Daoy (cell line): ENCODE results near the gene AGAP1. TPM values are rescaled to one million over a fixed set of nuclear protein-coding genes. Genes with fewer than 3 reads are reported as not detected.

Source experiments
- DNase-seq: peaks from one replicate; pipeline ENCODE4 v3.0.0-alpha.2; 2015; ENCODE audit warnings: low read depth
- total RNA-seq: library from RNA; depleted of rRNA; stranded (reverse); fragments of >200 nt; shearing (Covaris generic); gene quantifications from 2 replicates; pipeline ENCODE4 v1.2.3, GENCODE V29; 2014

AGAP1 gene
- total RNA-seq, 1 experiment from 2014 or later = 9.3 TPM

- DNase-seq = no peak
These were observed 317.0 kb downstream of the AGAP1 start for GRCh38 chr2:235810846-235811245.

- DNase-seq = no peak
These were observed 317.8 kb downstream of the AGAP1 start for GRCh38 chr2:235811446-235812184.

GRCh38 chr2:235812185-235812665 is 318.4 kb downstream of the AGAP1 start:
- no peak for DNase-seq

GRCh38 chr2:235813398-235813797 is 319.6 kb downstream of the AGAP1 start:
- no peak for DNase-seq

- DNase-seq = no peak
These were observed 326.7 kb downstream of the AGAP1 start for GRCh38 chr2:235820571-235820970.

DNA sequence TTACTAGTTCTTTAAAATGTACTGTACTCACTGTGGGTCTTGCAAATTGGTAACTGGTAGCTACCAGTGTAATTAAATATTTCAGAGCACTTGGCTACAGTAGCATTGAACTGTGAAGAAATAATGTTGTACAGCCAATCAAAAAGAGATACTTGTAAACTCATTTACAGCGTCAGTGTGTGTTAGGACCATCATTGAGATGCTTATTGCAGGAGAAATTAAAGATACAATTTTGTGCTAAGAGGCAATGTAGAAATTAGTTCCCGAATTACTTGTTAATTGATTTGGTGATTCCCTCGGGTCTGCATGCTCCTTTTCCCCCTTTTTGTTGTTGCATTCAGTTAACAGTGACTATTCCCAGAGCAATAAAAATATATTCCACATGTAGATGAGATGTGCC is 330.5 kb downstream of the AGAP1 start:
- no peak for DNase-seq

DNA sequence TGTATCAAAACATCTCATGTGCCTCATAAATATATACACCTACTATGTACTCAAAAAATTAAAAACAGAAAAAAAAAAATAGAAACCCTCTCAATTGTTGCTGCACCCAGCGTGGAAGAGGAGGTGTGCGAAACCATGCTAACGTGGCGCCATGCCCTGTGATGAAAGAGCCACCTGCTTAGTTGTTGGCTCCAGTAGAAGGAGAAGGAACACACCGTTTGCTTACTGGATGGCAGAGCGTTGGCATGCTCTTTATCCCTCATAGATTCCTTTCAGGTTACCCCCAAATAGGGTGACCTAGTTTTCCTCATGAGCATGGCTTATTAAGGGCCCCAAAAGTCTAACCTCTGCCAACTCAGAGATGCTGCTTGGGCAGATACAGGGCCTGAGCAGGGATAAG is 332.1 kb downstream of the AGAP1 start:
- no peak for DNase-seq

GRCh38 chr2:235826826-235827225 is 333.0 kb downstream of the AGAP1 start:
- DNase-seq = no peak

DNA sequence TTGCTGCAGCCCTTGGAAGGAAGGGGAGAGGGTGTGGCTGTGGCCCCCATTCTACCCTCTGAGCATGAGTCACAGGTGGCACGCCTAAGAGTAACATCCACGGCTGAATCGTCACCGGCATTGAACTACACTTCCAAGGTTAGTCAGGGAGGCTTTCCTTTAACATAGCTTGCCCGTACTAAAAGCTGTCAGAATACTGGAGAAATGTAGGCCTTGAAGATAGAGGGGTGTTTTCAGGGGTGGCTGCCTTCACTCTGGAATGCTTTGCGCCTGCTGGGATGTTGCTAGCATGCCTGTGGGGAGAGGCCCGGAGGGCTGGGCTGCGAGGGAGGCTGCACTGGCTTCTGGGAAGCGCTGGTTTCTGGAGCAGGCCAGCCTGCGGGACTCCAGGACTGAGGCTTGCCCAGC is 333.7 kb downstream of the AGAP1 start:
- DNase-seq = peak; percentile 83

DNA sequence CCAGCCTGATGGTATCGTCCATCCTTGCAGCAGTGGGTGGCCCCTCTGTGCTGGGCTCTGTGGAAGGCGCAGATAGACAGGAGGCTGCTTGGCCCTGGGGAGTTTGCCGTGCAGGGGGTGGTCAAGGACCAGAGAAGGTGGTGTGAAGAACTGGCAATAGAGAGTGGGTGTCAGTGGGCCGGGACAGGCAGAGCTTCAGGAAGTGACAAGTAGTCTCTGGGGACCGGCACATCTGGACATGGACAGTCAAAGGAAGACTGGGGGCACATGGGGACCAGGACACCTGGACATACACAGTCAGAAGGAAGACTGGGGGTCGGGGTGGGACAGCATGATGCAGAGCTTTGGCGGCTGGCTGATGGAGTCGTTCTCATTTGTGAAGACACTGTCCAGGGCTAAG is 335.9 kb downstream of the AGAP1 start:
- no peak for DNase-seq

GRCh38 chr2:235831755-235832154 is 337.9 kb downstream of the AGAP1 start:
- DNase-seq = no peak

DNA sequence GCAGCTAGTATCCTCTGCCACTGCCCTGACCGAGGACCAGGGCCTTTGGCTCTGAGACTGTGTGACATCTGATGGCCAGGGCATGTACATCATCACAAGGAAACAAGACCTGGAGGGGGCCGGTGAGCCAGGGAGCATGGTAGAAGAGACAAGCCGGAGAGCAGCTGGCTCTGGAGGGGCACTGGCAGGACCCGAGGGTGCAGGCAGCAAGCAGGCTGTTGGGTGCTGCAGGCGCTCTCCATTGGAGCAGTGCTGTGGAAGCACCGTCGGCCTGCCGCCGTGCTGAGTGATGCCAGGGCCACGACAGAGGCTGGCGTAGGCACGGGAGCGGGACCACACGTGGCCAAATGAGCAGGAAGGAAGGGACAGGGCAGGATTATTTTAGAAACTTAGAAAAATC is 339.1 kb downstream of the AGAP1 start:
- no peak for DNase-seq

DNA sequence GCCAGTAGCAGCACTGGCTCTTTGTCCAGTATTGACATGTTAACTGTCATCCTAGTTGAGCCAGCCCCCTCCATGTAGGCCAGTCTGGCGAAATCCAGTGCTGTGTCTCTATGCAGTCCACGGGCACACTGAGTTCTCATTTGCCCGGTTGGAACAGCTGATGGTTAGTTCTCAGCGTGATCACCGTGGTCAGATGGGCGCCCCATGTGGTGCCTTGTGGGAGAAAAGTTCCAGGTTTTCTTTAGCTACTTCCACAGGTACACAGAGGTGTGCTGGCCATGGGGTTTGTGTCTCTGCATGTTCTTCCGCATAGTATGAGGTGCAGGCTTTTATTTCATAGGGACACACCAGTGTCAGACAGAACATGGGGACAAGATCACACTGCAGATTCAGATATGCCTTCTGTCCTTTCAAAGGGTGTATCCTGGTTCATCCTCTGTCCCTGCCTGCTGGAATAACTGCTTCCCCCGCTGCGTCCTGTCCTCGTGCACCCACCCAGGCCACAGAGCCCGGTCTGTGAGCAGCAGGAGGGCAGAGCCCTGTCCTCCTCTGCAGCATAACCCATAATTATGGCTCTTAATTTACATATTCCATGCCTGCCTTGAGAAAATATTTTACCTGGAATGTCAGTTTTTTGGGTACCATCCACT is 340.3 kb downstream of the AGAP1 start:
- DNase-seq = no peak

GRCh38 chr2:235834781-235835180 is 340.9 kb downstream of the AGAP1 start:
- DNase-seq = no peak

DNA sequence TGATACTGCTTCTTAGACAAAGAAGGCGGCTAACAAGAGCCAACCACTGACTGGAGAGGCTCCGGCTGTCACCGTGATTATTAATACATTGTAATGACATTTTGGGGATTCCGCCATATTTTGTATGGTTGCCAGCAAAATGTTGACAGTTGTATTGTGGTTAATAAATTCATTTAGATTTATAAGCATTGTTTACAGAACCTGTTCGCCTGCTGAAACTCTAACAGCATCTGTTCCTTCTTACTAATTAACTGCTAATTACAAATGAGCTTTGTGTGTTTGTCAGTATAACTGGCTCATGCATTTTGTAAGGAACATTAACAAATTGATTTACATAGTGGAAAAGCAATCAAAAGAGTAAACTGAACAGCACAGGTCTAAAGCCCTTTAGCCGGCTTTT is 342.0 kb downstream of the AGAP1 start:
- DNase-seq = no peak

DNA sequence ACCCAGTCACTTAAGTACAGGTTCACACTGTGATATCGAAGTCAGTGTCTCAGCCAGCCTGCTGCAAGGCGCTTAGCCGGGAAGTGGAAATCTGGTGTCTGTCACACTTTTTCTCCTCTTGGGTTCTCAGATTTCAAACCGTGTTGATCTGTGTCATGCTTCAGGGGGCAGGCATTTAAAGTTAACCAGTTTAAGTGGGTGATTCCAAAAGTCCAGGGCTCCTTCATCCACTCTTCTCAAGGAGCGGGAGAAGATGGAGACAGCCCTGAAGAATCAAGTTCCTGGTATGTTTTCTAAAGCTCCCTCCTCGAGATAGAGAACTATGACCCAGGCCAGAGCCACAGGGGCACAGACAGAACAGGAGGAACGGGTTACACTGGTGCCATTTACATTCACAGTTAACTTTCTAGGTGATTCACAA is 342.7 kb downstream of the AGAP1 start:
- DNase-seq = no peak

DNA sequence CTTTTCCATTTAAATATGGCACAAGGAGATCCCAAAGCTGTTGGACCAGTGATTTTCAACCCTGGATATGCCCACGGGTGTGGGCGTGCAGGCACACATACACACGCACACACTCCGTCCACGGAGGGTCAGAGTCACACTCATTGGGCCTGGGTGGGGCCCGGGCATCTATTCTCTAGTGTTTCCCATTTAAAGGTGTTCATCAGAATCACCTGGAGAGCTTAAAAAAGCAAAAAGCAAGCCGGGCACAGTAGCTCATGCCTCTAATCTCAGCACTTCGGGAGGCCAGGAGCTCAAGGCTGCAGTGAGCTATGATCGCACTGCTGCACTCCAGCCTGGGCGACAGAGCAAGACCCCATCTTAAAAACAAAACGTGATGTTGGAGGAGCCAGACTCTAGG is 345.4 kb downstream of the AGAP1 start:
- DNase-seq = no peak

DNA sequence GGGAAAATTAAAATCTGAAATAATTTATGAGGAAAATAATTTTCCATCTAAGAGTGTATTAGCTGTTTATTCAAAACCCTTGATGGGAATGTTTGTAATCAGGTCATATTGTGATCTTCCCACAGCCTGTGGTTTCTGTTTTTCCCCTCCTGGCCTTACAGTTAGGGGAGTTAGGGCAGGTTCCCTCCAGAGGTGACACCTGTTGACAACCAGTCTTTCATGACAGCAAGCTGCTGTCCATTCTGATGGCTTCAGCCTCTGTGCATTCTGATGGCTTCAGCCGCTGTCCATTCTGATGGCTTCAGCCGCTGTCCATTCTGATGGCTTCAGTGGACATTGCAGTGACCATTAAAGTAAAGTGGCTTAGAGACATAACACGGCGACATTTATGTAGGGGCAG is 346.1 kb downstream of the AGAP1 start:
- DNase-seq = no peak

GRCh38 chr2:235841863-235842262 is 348.0 kb downstream of the AGAP1 start:
- DNase-seq = no peak

DNA sequence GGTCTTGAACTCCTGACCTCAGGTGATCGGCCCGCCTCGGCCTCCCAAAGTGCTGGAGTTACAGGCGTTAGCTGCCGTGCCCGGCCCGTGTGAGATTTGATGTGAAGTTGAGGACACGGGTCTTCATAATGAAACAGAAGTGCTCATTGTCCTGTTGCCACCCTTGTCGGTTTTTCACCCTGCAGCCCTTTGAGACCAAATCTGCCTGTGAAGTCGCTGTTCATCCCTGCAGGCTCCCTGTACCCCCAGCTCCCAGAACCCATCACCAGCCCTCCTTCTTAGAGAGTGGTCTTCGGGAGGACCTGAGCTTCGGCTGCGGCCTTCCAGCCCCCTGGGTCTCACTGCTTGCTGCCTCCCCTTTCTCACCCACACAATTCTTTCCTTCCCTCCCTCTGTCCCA is 349.1 kb downstream of the AGAP1 start:
- no peak for DNase-seq

DNA sequence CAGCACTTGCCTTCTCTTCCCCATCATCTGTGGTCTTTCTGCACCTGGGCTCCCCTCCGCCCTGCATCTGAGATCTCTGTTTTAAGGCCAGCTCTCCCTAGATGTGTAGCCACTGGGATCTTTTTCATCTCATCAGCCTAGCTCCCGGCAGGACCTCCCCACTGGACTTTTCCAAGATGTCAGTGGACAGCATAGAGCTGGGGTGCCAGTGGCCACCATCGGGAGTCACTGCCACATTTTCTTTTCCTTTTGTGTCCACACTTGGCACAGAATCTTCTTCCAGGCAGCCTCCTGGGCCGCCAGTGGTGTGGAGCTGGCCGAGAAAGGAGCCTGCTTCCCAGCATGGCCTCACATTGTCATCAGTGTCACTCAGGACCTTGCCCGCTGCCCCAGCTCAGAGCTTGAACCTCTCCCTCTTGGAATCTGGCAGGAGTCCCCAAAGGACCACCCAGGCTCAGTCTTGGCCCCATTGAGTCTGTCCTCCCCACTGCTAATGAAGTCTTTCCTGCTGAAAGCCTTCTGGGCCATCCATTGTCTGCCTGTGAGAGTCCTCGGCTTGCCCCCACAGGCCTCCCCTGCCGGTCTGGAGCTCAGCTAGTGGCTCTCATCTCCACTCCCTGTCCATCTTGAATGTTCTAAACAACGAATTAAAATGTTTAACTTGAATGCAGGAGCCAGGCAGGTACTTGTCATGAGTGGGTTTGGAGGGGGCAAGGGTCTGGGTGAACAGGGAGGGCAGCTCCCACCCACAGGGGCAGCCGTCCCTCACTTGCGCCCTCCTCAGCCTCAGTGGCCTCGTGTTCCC is 349.9 kb downstream of the AGAP1 start:
- DNase-seq = no peak

- DNase-seq = no peak
These were observed 350.7 kb downstream of the AGAP1 start for GRCh38 chr2:235844561-235844960.

GRCh38 chr2:235845245-235845644 is 351.4 kb downstream of the AGAP1 start:
- no peak for DNase-seq
